ENCODE data around the gene KXD1.

DNA sequence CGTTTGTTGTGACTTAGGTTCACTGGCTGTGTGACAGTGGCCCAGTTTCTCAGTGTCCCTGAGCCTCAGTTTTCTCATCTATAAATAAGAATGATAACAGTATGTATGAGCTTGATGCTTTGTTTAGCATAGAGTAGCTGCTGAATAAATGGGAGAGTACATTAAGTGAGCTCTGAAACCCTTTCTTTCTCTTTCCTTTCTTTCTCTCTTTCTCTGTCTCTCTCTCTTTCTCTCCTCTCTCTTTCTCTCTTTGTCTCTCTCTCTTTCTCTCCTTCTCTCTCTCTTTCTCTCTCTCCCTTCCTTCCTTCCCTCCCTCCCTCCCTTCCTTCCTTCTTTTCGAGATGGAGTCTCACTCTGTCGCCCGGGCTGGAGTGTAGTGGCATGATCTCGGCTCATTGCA, 2.0 kb downstream of the KXD1 start:
- TF ChIP-seq, protein P1, sequence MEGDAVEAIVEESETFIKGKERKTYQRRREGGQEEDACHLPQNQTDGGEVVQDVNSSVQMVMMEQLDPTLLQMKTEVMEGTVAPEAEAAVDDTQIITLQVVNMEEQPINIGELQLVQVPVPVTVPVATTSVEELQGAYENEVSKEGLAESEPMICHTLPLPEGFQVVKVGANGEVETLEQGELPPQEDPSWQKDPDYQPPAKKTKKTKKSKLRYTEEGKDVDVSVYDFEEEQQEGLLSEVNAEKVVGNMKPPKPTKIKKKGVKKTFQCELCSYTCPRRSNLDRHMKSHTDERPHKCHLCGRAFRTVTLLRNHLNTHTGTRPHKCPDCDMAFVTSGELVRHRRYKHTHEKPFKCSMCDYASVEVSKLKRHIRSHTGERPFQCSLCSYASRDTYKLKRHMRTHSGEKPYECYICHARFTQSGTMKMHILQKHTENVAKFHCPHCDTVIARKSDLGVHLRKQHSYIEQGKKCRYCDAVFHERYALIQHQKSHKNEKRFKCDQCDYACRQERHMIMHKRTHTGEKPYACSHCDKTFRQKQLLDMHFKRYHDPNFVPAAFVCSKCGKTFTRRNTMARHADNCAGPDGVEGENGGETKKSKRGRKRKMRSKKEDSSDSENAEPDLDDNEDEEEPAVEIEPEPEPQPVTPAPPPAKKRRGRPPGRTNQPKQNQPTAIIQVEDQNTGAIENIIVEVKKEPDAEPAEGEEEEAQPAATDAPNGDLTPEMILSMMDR (IDR thresholded peaks at IDR 0.05), result no peak
- TF ChIP-seq EP300 (IDR thresholded peaks at IDR 0.05) (no peak), POLR2AphosphoS5 (IDR thresholded peaks at IDR 0.05) (no peak)
